ENCODE measurements around the gene TAF7L. TPM values are rescaled to one million over a fixed set of nuclear protein-coding genes. Genes with fewer than 3 reads are reported as not detected.

The TAF7L gene
- total RNA-seq, 2 donors from 2014 or later: not detected

- no peak for DNase-seq (ENCODE audit: low spot score)
- intact Hi-C loops (cut with DNase I): no loop called here
Measured at GRCh38 chrX:101230636-101231035, 60.5 kb downstream of the TAF7L start.

- no peak for DNase-seq (ENCODE audit: low spot score)
- intact Hi-C loops (cut with DNase I): no loop called here
Measured at GRCh38 chrX:101229170-101229569, 62.0 kb downstream of the TAF7L start.

- DNase-seq (ENCODE audit: low spot score): no peak
- intact Hi-C loops (cut with DNase I): no loop called here
Measured at GRCh38 chrX:101223226-101223625, 67.9 kb downstream of the TAF7L start.

GRCh38 chrX:101220662-101221260 is 70.4 kb downstream of the TAF7L start:
- DNase-seq (ENCODE audit: low spot score): no peak
- intact Hi-C loops (cut with DNase I): no loop called here

GRCh38 chrX:101219864-101220346 is 71.2 kb downstream of the TAF7L start:
- no peak for DNase-seq (ENCODE audit: low spot score)
- intact Hi-C loops (cut with DNase I): no loop called here

GRCh38 chrX:101219116-101219863 is 71.8 kb downstream of the TAF7L start, which contains the start of gene DRP2:
TSS of gene DRP2 (plus strand) at chrX:101219786. CDS start at chrX:101231648, 11,862 bp downstream.
- no peak for DNase-seq (ENCODE audit: low spot score)
- intact Hi-C loops (cut with DNase I): no loop called here

Other genes starting within 250 kb of the TAF7L start
- 10 to 100 TPM; 12.9 to 14.7 TPM for gene TRMT2B, start 239.2 kb downstream of the TAF7L start, total RNA-seq
- gene TMEM35A, start 212.5 kb downstream of the TAF7L start, total RNA-seq: 10 to 100 TPM; 13.8 to 26.5 TPM
- 1 to 10 TPM; 1.2 to 2.0 TPM for gene CENPI, start 193.1 kb downstream of the TAF7L start, total RNA-seq
- gene DRP2, start 71.5 kb downstream of the TAF7L start, total RNA-seq: under 1 TPM; 0.57 to 0.65 TPM
- 1 to 10 TPM; 9.0 TPM for gene TIMM8A, start 57.4 kb upstream of the TAF7L start, total RNA-seq
- gene BTK, start 94.9 kb upstream of the TAF7L start, total RNA-seq: 10 to 100 TPM in 1 of 2 donors, 1 to 10 TPM in 1; 5.2 to 11.5 TPM
- 100 to 1,000 TPM; 203 to 225 TPM for gene RPL36A, start 99.7 kb upstream of the TAF7L start, total RNA-seq
- 10 to 100 TPM; 20.1 to 24.2 TPM for gene GLA, start 116.6 kb upstream of the TAF7L start, total RNA-seq
- 10 to 100 TPM; 50.9 to 54.4 TPM for gene HNRNPH2, start 116.9 kb upstream of the TAF7L start, total RNA-seq
- 10 to 100 TPM; 14.6 to 17.8 TPM for gene ARMCX4, start 194.1 kb upstream of the TAF7L start, total RNA-seq

Measured in posterior vena cava (tissue), 2 donors.